GM19324 (cell line): ENCODE results near the gene ZNF205.
"Not testable (repeated sequence)": the region's sequence is repeated elsewhere in the genome, so short reads cannot be mapped to it uniquely, and the experiment has no call there.

Experiments
- ATAC-seq: cut with Tn5 transposase; IDR thresholded peaks from one replicate; pipeline ENCODE4 v1.9.1; 2021; ENCODE audit warnings: mild to moderate bottlenecking, moderate library complexity; ENCODE audit not compliant: unreplicated experiment, low FRiP score

ZNF205 gene

GRCh38 chr16:3129137-3130131 lies 17.0 kb downstream of the ZNF205 start:
- peak; percentile 52 for ATAC-seq

GRCh38 chr16:3131755-3132377 lies 19.5 kb downstream of the ZNF205 start:
- ATAC-seq: no peak

DNA sequence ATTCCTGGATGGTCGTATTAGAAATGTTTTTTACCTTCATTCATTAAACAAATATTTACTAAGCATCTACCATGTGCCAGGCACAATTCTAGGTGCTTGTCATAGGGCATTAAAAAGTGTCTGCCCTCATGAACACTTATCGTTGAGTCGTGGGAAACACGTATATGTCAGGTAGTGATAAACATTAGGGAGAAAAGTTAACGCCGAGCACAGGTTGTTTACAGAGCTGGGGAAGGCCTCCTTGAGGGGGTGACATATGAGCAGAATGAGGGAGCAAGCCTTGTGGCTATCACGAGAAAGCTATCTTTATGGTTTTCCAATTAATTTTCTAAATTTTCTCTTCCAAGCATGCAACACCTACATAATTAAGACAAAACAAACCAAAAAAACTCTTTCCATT lies 21.5 kb downstream of the ZNF205 start:
- no peak for ATAC-seq

DNA sequence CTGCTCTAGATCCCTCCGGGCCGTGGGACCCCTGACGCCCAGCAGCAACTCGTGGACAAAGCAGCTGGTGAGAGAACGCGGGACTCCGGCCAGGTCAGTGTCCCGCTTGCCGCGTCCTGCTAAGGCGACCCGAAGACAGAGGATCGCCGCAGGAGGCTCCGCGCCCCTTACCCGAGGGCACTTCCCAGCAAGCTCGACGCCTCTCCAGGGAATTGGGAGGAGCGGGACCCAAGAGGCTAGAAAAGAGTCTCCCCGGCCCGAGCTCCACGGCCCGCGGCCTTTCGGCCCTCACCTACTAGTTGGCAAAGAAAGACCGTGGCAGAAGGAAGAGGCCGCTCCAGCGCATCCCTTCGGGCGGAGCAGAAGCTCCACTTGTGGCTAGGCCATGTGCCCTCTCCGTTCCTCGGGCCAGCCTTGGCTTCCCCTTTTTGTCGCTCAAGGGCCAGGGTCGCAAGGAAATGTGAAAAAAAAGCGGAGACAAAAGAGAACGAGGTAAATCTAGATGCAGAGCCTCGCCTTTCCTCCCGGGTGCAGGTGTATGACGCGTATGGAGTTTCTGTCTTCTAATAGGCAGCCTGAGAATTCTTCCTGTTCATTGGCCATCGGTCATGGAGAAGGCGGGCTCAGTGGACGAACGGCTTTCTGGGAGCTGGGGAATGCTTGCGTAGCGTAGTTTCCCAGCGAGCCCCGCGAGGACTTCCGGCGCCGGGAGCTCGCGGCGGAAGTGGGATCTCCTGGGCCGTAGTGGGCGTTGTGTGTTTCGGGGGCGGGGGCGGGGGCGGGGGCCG lies 22.1 kb downstream of the ZNF205 start, which contains the start of gene ZNF213:
ZNF213 (plus strand) TSS at position 692 of the 788 bp plus-strand sequence. CDS start 2,252 bp downstream, outside the sequence.
- peak; percentile 88 for ATAC-seq

GRCh38 chr16:3135126-3135715 lies 22.8 kb downstream of the ZNF205 start:
- no peak for ATAC-seq

DNA sequence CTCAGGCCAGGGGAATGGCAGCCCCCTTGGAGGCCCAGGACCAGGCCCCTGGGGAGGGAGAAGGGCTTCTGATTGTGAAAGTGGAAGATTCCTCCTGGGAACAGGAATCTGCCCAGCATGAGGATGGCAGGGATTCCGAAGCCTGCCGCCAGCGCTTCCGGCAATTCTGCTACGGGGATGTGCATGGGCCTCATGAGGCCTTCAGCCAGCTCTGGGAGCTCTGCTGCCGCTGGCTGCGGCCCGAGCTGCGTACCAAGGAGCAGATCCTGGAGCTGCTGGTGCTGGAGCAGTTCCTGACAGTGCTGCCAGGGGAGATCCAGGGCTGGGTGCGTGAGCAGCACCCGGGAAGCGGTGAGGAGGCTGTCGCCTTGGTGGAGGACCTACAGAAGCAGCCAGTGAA lies 24.9 kb downstream of the ZNF205 start:
- no peak for ATAC-seq

GRCh38 chr16:3138342-3138741 lies 26.0 kb downstream of the ZNF205 start:
- no peak for ATAC-seq

GRCh38 chr16:3138823-3139426 lies 26.5 kb downstream of the ZNF205 start:
- ATAC-seq: no peak

DNA sequence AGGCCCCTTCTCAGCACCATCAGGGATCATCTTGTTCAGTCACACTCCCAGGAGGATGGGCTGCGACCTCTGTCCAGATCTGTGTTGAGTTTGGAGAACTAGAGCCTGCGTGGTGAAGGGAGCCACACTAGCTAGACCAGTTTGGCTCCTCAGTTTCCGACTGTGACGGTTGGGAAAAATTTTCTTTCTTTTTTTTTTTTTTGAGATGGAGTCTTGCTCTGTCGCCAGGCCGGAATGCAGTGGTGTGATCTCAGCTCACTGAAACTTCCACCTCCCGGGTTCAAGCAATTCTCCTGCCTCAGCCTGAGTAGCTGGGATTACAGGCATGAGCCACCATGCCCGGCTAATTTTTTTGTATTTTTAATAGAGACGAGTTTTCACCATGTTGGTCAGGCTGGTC lies 27.2 kb downstream of the ZNF205 start:
- not testable (repeated sequence) for ATAC-seq

DNA sequence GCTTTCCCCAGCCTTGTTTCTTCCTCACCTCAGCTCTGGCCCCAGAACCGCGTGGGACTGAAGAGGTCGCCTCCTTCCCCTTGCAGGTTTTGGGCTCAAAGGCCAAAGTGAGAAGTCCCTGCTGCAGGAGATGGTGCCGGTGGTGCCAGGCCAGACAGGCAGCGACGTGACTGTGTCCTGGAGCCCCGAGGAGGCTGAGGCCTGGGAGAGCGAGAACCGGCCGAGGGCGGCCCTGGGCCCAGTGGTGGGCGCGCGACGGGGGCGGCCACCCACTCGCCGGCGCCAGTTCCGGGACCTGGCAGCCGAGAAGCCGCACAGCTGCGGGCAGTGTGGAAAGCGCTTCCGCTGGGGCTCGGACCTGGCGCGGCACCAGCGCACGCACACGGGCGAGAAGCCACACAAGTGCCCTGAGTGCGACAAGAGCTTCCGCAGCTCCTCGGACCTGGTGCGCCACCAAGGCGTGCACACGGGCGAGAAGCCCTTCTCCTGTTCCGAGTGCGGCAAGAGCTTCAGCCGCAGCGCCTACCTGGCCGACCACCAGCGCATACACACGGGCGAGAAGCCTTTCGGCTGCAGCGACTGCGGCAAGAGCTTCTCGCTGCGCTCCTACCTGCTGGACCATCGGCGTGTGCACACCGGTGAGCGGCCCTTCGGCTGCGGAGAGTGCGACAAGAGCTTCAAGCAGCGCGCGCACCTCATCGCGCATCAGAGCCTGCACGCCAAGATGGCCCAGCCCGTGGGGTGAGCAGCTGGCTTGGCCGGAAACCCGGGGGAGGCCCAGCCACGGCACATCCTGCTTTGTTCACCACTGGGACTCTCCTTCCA lies 28.4 kb downstream of the ZNF205 start:
- ATAC-seq: no peak

- ATAC-seq: no peak
Observed at GRCh38 chr16:3141781-3142311, 29.5 kb downstream of the ZNF205 start.

GRCh38 chr16:3142327-3142726 lies 29.9 kb downstream of the ZNF205 start:
- no peak for ATAC-seq

GRCh38 chr16:3142770-3143169 lies 30.4 kb downstream of the ZNF205 start:
- no peak for ATAC-seq

DNA sequence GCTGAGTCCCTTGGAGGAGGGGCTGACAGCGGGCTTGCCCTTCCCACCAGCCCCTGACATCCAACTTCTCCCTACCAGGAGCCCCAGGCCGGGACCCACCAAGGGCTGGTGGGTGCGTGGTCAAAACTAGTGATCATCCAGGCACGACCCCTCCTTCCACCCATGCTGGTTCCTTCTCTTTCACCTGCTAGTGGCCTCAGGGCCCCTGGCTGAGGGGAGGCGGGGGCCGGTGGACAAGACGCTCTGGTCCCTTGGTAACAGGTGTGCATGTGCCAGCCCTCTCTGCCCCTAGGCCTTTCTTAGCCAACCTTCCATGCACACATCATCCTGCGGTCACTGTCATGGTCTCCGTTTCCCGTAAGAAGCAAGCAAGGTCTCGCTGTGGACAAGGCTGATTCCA lies 30.8 kb downstream of the ZNF205 start:
- no peak for ATAC-seq

DNA sequence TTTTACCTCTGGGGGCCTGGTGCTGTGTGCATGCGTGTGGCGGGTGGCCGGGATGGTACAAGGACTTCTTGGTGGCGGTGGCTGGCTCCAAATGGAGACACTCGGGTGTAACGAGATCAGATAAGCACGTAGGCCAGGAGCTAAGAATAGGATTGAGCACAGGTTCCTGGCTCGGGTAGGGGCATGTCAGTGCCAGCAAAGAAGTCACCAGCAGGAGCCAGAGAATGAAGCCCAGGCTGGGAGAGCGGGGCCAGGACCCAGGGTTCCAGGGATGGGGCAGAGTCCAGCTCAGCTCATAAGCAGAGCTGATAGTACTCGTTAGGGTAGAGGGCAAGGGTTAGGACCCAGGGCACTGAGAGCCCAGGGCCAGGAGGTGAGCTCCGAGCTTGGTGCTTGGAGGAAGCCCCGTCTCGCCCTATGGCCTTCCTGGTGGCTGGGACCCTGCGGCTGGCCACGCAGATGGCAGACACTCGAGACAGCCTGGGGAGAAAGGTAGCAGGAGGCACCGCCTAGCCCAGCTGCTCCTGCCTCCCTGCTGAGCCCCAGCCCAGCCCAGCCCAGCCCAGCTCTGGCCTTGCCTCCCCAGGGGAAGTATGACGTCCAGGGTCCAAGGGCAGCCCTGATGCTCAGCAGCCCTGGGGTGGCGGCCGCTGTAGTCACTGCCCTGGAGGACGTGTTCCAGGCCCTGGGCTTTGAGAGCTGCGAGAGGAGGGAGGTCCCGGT lies 31.4 kb downstream of the ZNF205 start:
- no peak for ATAC-seq

GRCh38 chr16:3144321-3144983 lies 32.1 kb downstream of the ZNF205 start:
- ATAC-seq: no peak

DNA sequence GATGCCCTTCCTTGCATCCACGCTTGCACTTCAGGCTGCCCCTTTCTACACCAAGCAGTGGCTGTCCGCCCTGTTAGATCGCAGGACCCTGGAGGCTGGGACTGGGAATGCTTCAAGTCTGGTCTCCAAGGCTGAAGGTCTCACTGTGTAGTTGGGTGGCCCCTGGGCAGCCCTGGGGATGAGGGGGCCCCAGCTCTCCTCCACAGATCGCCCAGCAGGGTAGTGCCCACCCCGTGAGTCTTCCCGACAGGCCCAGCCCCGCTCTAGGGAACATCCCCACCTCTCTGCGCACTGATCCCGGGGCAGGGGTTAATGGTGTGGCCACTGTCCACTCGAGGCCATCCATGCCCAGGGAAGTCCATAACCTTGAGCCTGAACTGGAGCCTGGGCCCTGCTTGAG lies 32.8 kb downstream of the ZNF205 start:
- no peak for ATAC-seq

DNA sequence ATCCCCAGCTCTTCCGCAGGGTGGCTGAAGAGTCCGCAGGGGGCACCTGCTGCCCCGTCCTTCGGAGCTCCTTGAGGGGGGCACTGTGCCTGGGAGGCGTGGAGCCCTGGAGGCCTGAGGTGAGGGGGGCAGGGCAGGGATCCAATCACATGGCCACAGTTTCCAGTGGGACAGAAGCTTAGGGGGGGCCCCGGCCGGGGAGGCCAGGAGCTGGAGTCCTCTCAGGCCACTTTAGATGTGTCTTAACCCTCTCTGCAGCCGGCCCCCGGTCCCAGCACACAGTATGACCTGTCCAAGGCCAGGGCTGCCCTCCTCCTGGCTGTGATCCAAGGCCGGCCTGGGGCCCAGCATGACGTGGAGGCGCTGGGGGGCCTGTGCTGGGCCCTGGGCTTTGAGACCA lies 33.3 kb downstream of the ZNF205 start:
- no peak for ATAC-seq
